HL-60 (cell line): Measurements from ENCODE around the gene GMDS.

Source experiments
- DNase-seq, 2 experiments: peaks; one replicate each; pipeline ENCODE4 v3.0.0-alpha.2; 2010 to 2020; ENCODE audit warnings: low read depth in 1 of 2, low spot score in 1 of 2
- H3K27ac ChIP-seq: fragments of 250-450 bp; sonication (Bioruptor Pico); replicated peaks from 2 replicates; pipeline ENCODE4 v1.5.1; 2020; ENCODE audit warnings: mild to moderate bottlenecking, moderate library complexity
- H3K27me3 ChIP-seq: fragments of 250-450 bp; sonication (Bioruptor Pico); 2 replicates; pipeline ENCODE4 v1.5.1; 2021; ENCODE audit warnings: mild to moderate bottlenecking, moderate library complexity; ENCODE audit not compliant: insufficient read depth, poor library complexity, severe bottlenecking
- H3K4me3 ChIP-seq: replicated peaks from 2 replicates; pipeline ENCODE4 v1.5.1; 2011; ENCODE audit warnings: mild to moderate bottlenecking, control low read depth, low read length; ENCODE audit not compliant: insufficient read depth
- GABPA ChIP-seq: IDR thresholded peaks from 2 replicates; pipeline ENCODE4 v1.6.1; 2012; ENCODE audit warnings: low read depth
- POLR2AphosphoS5 ChIP-seq: IDR thresholded peaks from 2 replicates; pipeline ENCODE4 v1.6.1; 2012; ENCODE audit warnings: low read depth
- SPI1 ChIP-seq: IDR thresholded peaks from 2 replicates; pipeline ENCODE4 v1.6.1; 2012; ENCODE audit warnings: low read depth, mild to moderate bottlenecking, borderline replicate concordance
- TF ChIP-seq, protein P1 (sequence below): IDR thresholded peaks from one replicate; pipeline ENCODE4 v1.5.1; 2011; ENCODE audit warnings: low read length, control low read depth, inconsistent platforms; ENCODE audit not compliant: insufficient read depth
- TF ChIP-seq, protein P2 (sequence below): IDR thresholded peaks from 2 replicates; pipeline ENCODE4 v1.6.1; 2012; ENCODE audit warnings: low read depth; ENCODE audit not compliant: insufficient replicate concordance

GMDS gene

DNA sequence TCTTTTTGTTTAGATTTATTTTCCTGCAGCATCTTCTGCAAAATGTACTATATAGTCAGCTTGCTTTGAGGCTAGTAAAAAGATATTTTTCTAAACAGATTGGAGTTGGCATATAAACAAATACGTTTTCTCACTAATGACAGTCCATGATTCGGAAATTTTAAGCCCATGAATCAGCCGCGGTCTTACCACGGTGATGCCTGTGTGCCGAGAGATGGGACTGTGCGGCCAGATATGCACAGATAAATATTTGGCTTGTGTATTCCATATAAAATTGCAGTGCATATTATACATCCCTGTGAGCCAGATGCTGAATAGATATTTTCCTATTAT lies 632.5 kb downstream of the GMDS start:
- H3K4me3 ChIP-seq = no peak overlapping the region
- H3K27me3 ChIP-seq = peaks cover 57% of the 10 kb centered on the region
- no peak overlapping the region for H3K27ac ChIP-seq
- TF ChIP-seq GABPA (no peak), POLR2AphosphoS5 (no peak), SPI1 (no peak)
- TF ChIP-seq, protein P1, sequence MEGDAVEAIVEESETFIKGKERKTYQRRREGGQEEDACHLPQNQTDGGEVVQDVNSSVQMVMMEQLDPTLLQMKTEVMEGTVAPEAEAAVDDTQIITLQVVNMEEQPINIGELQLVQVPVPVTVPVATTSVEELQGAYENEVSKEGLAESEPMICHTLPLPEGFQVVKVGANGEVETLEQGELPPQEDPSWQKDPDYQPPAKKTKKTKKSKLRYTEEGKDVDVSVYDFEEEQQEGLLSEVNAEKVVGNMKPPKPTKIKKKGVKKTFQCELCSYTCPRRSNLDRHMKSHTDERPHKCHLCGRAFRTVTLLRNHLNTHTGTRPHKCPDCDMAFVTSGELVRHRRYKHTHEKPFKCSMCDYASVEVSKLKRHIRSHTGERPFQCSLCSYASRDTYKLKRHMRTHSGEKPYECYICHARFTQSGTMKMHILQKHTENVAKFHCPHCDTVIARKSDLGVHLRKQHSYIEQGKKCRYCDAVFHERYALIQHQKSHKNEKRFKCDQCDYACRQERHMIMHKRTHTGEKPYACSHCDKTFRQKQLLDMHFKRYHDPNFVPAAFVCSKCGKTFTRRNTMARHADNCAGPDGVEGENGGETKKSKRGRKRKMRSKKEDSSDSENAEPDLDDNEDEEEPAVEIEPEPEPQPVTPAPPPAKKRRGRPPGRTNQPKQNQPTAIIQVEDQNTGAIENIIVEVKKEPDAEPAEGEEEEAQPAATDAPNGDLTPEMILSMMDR = no peak
- TF ChIP-seq, protein P2, sequence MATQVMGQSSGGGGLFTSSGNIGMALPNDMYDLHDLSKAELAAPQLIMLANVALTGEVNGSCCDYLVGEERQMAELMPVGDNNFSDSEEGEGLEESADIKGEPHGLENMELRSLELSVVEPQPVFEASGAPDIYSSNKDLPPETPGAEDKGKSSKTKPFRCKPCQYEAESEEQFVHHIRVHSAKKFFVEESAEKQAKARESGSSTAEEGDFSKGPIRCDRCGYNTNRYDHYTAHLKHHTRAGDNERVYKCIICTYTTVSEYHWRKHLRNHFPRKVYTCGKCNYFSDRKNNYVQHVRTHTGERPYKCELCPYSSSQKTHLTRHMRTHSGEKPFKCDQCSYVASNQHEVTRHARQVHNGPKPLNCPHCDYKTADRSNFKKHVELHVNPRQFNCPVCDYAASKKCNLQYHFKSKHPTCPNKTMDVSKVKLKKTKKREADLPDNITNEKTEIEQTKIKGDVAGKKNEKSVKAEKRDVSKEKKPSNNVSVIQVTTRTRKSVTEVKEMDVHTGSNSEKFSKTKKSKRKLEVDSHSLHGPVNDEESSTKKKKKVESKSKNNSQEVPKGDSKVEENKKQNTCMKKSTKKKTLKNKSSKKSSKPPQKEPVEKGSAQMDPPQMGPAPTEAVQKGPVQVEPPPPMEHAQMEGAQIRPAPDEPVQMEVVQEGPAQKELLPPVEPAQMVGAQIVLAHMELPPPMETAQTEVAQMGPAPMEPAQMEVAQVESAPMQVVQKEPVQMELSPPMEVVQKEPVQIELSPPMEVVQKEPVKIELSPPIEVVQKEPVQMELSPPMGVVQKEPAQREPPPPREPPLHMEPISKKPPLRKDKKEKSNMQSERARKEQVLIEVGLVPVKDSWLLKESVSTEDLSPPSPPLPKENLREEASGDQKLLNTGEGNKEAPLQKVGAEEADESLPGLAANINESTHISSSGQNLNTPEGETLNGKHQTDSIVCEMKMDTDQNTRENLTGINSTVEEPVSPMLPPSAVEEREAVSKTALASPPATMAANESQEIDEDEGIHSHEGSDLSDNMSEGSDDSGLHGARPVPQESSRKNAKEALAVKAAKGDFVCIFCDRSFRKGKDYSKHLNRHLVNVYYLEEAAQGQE = no peak
- DNase-seq = no peak

DNA sequence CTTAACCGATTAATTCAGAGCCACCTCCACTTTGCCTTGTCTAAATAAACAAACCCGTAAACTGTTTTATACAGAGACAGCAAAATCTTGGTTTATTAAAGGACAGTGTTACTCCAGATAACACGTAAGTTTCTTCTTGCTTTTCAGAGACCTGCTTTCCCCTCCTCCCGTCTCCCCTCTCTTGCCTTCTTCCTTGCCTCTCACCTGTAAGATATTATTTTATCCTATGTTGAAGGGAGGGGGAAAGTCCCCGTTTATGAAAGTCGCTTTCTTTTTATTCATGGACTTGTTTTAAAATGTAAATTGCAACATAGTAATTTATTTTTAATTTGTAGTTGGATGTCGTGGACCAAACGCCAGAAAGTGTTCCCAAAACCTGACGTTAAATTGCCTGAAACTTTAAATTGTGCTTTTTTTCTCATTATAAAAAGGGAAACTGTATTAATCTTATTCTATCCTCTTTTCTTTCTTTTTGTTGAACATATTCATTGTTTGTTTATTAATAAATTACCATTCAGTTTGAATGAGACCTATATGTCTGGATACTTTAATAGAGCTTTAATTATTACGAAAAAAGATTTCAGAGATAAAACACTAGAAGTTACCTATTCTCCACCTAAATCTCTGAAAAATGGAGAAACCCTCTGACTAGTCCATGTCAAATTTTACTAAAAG lies 633.0 kb downstream of the GMDS start:
- DNase-seq = no peak
- H3K27me3 ChIP-seq = peaks cover 62% of the 10 kb centered on the region
- TF ChIP-seq SPI1 (no peak), POLR2AphosphoS5 (no peak), GABPA (no peak)
- TF ChIP-seq, protein P1 = no peak
- TF ChIP-seq, protein P2 = no peak
- H3K4me3 ChIP-seq = no peak overlapping the region
- no peak overlapping the region for H3K27ac ChIP-seq

DNA sequence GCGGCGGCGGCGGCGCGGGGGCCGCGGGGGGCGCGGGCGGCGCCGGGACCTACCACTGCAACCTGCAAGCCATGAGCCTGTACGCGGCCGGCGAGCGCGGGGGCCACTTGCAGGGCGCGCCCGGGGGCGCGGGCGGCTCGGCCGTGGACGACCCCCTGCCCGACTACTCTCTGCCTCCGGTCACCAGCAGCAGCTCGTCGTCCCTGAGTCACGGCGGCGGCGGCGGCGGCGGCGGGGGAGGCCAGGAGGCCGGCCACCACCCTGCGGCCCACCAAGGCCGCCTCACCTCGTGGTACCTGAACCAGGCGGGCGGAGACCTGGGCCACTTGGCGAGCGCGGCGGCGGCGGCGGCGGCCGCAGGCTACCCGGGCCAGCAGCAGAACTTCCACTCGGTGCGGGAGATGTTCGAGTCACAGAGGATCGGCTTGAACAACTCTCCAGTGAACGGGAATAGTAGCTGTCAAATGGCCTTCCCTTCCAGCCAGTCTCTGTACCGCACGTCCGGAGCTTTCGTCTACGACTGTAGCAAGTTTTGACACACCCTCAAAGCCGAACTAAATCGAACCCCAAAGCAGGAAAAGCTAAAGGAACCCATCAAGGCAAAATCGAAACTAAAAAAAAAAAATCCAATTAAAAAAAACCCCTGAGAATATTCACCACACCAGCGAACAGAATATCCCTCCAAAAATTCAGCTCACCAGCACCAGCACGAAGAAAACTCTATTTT lies 633.7 kb downstream of the GMDS start:
- Histone ChIP-seq H3K27ac (no peak overlapping the region), H3K27me3 (peaks cover 68% of the 10 kb centered on the region), H3K4me3 (peak overlapping the region; percentile 31)
- TF ChIP-seq SPI1 (no peak), POLR2AphosphoS5 (no peak), GABPA (no peak)
- TF ChIP-seq, protein P2 = no peak
- TF ChIP-seq, protein P1 = no peak
- no peak for DNase-seq
